GM23338 (cell line): Measurements from ENCODE around the gene MAN1C1. TPM values are rescaled to one million over a fixed set of nuclear protein-coding genes. Genes with fewer than 3 reads are reported as not detected.

Experiments
- ATAC-seq: fragments of 200-7000 bp; cut with Tn5 transposase; 3 replicates; pipeline ENCODE4 v1.9.1; 2020
- DNase-seq: peaks from one replicate; pipeline ENCODE4 v3.0.0-alpha.2; 2015; ENCODE audit warnings: low spot score
- H2AFZ ChIP-seq: fragments of 200-600 bp; sonication (generic); 2 replicates; pipeline ENCODE4 v1.8.0; 2016; ENCODE audit warnings: antibody characterized with exemption, mild to moderate bottlenecking, moderate library complexity
- H3F3A ChIP-seq: fragments of 200-600 bp; sonication (generic); replicated peaks from 2 replicates; pipeline ENCODE4 v1.8.0; 2017; ENCODE audit warnings: antibody characterized with exemption, mixed run types, low read depth
- H3K27ac ChIP-seq: fragments of 200-600 bp; sonication (generic); 2 replicates; pipeline ENCODE4 v1.6.1; 2016; ENCODE audit warnings: low read depth
- H3K27me3 ChIP-seq: fragments of 200-600 bp; sonication (generic); 2 replicates; pipeline ENCODE4 v1.8.0; 2016; ENCODE audit warnings: mild to moderate bottlenecking, mixed run types, moderate library complexity; ENCODE audit not compliant: insufficient read depth
- H3K36me3 ChIP-seq: fragments of 200-600 bp; sonication (generic); 2 replicates; pipeline ENCODE4 v1.8.0; 2016; ENCODE audit warnings: mild to moderate bottlenecking; ENCODE audit not compliant: insufficient read depth
- H3K4me1 ChIP-seq: fragments of 200-600 bp; sonication (generic); 2 replicates; pipeline ENCODE4 v1.8.0; 2016; ENCODE audit warnings: mild to moderate bottlenecking, moderate library complexity; ENCODE audit not compliant: insufficient read depth
- H3K4me2 ChIP-seq: fragments of 200-600 bp; sonication (generic); 2 replicates; pipeline ENCODE4 v1.7.1; 2017; ENCODE audit warnings: mixed run types
- H3K4me3 ChIP-seq: fragments of 200-600 bp; sonication (generic); 2 replicates; pipeline ENCODE4 v1.6.1; 2016; ENCODE audit warnings: mixed run types
- H3K79me2 ChIP-seq: fragments of 200-600 bp; sonication (generic); replicated peaks from 2 replicates; pipeline ENCODE4 v1.8.0; 2017; ENCODE audit warnings: mild to moderate bottlenecking; ENCODE audit not compliant: insufficient read depth
- H3K9me2 ChIP-seq: fragments of 200-600 bp; sonication (generic); 2 replicates; pipeline ENCODE4 v1.8.0; 2017; ENCODE audit not compliant: insufficient read depth
- H4K20me1 ChIP-seq: fragments of 200-600 bp; sonication (generic); replicated peaks from 2 replicates; pipeline ENCODE4 v1.8.0; 2017; ENCODE audit warnings: mild to moderate bottlenecking; ENCODE audit not compliant: insufficient read depth
- H3K27ac Mint-ChIP-seq: 2 replicates; pipeline ENCODE4 v1.8.0; 2020; ENCODE audit warnings: inconsistent platforms, mild to moderate bottlenecking, moderate library complexity, mixed read lengths
- H3K27me3 Mint-ChIP-seq: 3 replicates; pipeline ENCODE4 v1.8.0; 2022; ENCODE audit warnings: low read depth, mild to moderate bottlenecking, moderate library complexity, mixed read lengths, inconsistent platforms; ENCODE audit not compliant: insufficient read depth, poor library complexity
- H3K36me3 Mint-ChIP-seq: 3 replicates; pipeline ENCODE4 v1.8.0; 2021; ENCODE audit warnings: low read depth, mild to moderate bottlenecking, inconsistent platforms, moderate library complexity, mixed read lengths
- H3K4me1 Mint-ChIP-seq: 3 replicates; pipeline ENCODE4 v1.8.0; 2020; ENCODE audit warnings: mild to moderate bottlenecking, inconsistent platforms, mixed read lengths
- H3K4me3 Mint-ChIP-seq: 3 replicates; pipeline ENCODE4 v1.8.0; 2021; ENCODE audit warnings: moderate library complexity, mild to moderate bottlenecking, inconsistent platforms, mixed read lengths
- H3K9me3 Mint-ChIP-seq: 3 replicates; pipeline ENCODE4 v1.8.0; 2020; ENCODE audit warnings: moderate library complexity, mild to moderate bottlenecking, inconsistent platforms, mixed read lengths
- CREB1 ChIP-seq: fragments of 250-450 bp; sonication (Bioruptor Pico); IDR thresholded peaks from 2 replicates; pipeline ENCODE4 v1.5.0; 2020; ENCODE audit warnings: low read depth, mild to moderate bottlenecking, moderate library complexity
- CTCF ChIP-seq, 2 experiments: fragments of 200-600 bp in 1 of 2; sonication (generic) in 1 of 2; conservative IDR thresholded peaks; 2 replicates each; pipeline versions ENCODE4 v1.5.1 to v1.6.1; 2016 to 2017; ENCODE audit warnings: antibody characterized with exemption in 2 of 2, low read depth in 2 of 2, mild to moderate bottlenecking in 2 of 2, moderate library complexity in 1 of 2
- ETS1 ChIP-seq: IDR thresholded peaks from 2 replicates; pipeline ENCODE4 v1.6.1; 2016; ENCODE audit warnings: antibody characterized with exemption
- EZH2 ChIP-seq: fragments of 200-600 bp; sonication (generic); IDR thresholded peaks from one replicate; pipeline ENCODE4 v1.8.0; 2017; ENCODE audit warnings: antibody characterized with exemption, mild to moderate bottlenecking, low read depth; ENCODE audit not compliant: unreplicated experiment
- EZH2phosphoT487 ChIP-seq: fragments of 200-600 bp; sonication (generic); IDR thresholded peaks from one replicate; pipeline ENCODE4 v1.8.1; 2018; ENCODE audit warnings: antibody characterized with exemption; ENCODE audit not compliant: unreplicated experiment
- JUNB ChIP-seq: IDR thresholded peaks from one replicate; pipeline ENCODE4 v1.6.1; 2016; ENCODE audit warnings: antibody characterized with exemption; ENCODE audit not compliant: unreplicated experiment
- NANOG ChIP-seq: IDR thresholded peaks from 2 replicates; pipeline ENCODE4 v1.6.1; 2016; ENCODE audit warnings: antibody characterized with exemption, borderline replicate concordance
- POLR2AphosphoS5 ChIP-seq: IDR thresholded peaks from 2 replicates; pipeline ENCODE4 v1.6.1; 2016; ENCODE audit warnings: antibody characterized with exemption, low read depth
- REST ChIP-seq: IDR thresholded peaks from one replicate; pipeline ENCODE4 v1.6.1; 2018; ENCODE audit warnings: antibody characterized with exemption; ENCODE audit not compliant: unreplicated experiment
- STAT1 ChIP-seq: IDR thresholded peaks from one replicate; pipeline ENCODE4 v1.6.1; 2016; ENCODE audit warnings: antibody characterized with exemption; ENCODE audit not compliant: unreplicated experiment
- ZNF114 ChIP-seq: fragments of 250-450 bp; sonication (Bioruptor Pico); IDR thresholded peaks from 2 replicates; pipeline ENCODE4 v1.5.0; 2020; ENCODE audit warnings: mild to moderate bottlenecking, moderate library complexity
- ZNF331 ChIP-seq: fragments of 250-450 bp; sonication (Bioruptor Pico); IDR thresholded peaks from 2 replicates; pipeline ENCODE4 v1.5.0; 2020; ENCODE audit warnings: low read depth, mild to moderate bottlenecking, moderate library complexity
- ZNF462 ChIP-seq: fragments of 250-450 bp; sonication (Bioruptor Pico); IDR thresholded peaks from 2 replicates; pipeline ENCODE4 v1.5.0; 2020; ENCODE audit warnings: mild to moderate bottlenecking, moderate library complexity
- polyA plus RNA-seq: library from polyadenylated mRNA; unstranded; fragments of >200 nt; fragmentation: Nextera tagmentation; extraction: Ambion mirVana; gene quantifications from 2 replicates; pipeline ENCODE4 v1.2.1, GENCODE V29; 2016
- total RNA-seq: library from RNA; depleted of rRNA; stranded (reverse); fragments of >200 nt; shearing (Covaris generic); gene quantifications from 2 replicates; pipeline ENCODE4 v1.2.3, GENCODE V29; 2014

MAN1C1 gene
- total and polyA plus RNA-seq, 2 experiments from 2014 or later: 5.4 to 13.6 TPM

GRCh38 chr1:25765136-25765922 lies 148.7 kb downstream of the MAN1C1 start:
- Mint-ChIP-seq H3K27me3 (peaks cover 5% of the 10 kb centered on the region), H3K4me3 (no peak overlapping the region), H3K36me3 (no peaks in the 10 kb centered on the region), H3K9me3 (no peaks in the 10 kb centered on the region), H3K27ac (no peak overlapping the region), H3K4me1 (peaks cover 15% of the 10 kb centered on the region)
- H3K36me3 ChIP-seq: no peaks in the 10 kb centered on the region
- no peaks in the 10 kb centered on the region for H4K20me1 ChIP-seq
- H2AFZ ChIP-seq: no peak overlapping the region
- DNase-seq: no peak
- H3K4me2 ChIP-seq: no peak overlapping the region
- H3K4me1 ChIP-seq: peaks cover 4% of the 10 kb centered on the region
- ATAC-seq: no peak; the same call in 2 of the 3 replicates
- peak overlapping the region; percentile 17; the same call in 1 of the 2 replicates for H3K27ac ChIP-seq
- no peak for TF ChIP-seq REST
- no peak for TF ChIP-seq JUNB
- no peak for TF ChIP-seq CTCF (conservative IDR thresholded peaks at IDR 0.05; ENCODE audit: low read depth in 2 of 2)
- TF ChIP-seq ZNF114 (CRISPR knock-in tag): no peak
- no peak for TF ChIP-seq NANOG
- TF ChIP-seq ZNF331 (CRISPR knock-in tag): no peak
- no peak for TF ChIP-seq ZNF462 (CRISPR knock-in tag)
- TF ChIP-seq CREB1 (CRISPR knock-in tag): no peak
- TF ChIP-seq EZH2phosphoT487: no peak
- no peak for TF ChIP-seq ETS1
- no peak for TF ChIP-seq POLR2AphosphoS5
- no peak for TF ChIP-seq EZH2
- no peak for TF ChIP-seq STAT1
- no peaks in the 10 kb centered on the region for H3K9me2 ChIP-seq
- H3K4me3 ChIP-seq: no peak overlapping the region
- H3F3A ChIP-seq: no peaks in the 10 kb centered on the region
- no peaks in the 10 kb centered on the region for H3K27me3 ChIP-seq
- no peaks in the 10 kb centered on the region for H3K79me2 ChIP-seq
